KOPT-K1 (cell line): ENCODE data around the gene SMYD3.
"Not testable (repeated sequence)": the region's sequence is repeated elsewhere in the genome, so short reads cannot be mapped to it uniquely, and the experiment has no call there.

ENCODE experiments used
- H3K27ac ChIP-seq: fragments of 200-600 bp; sonication (generic); 2 replicates; pipeline ENCODE4 v1.5.1; 2016; ENCODE audit warnings: antibody characterized with exemption, mild to moderate bottlenecking, low read depth, low read length; ENCODE audit not compliant: poor library complexity, severe bottlenecking
- H3K36me3 ChIP-seq: fragments of 200-600 bp; sonication (generic); 2 replicates; pipeline ENCODE4 v1.5.1; 2017; ENCODE audit warnings: antibody characterized with exemption, mild to moderate bottlenecking, low read length, moderate library complexity; ENCODE audit not compliant: insufficient read depth
- H3K9me3 ChIP-seq: fragments of 200-600 bp; sonication (generic); 2 replicates; pipeline ENCODE4 v1.5.1; 2017; ENCODE audit warnings: antibody characterized with exemption, low read length, mild to moderate bottlenecking; ENCODE audit not compliant: insufficient read depth, poor library complexity, severe bottlenecking

The SMYD3 gene

GRCh38 chr1:246343937-246344336, 163.1 kb downstream of the SMYD3 start:
- Histone ChIP-seq H3K36me3 (no peaks in the 10 kb centered on the region), H3K27ac (no peak overlapping the region), H3K9me3 (peaks cover 19% of the 10 kb centered on the region)

- Histone ChIP-seq H3K9me3 (peaks cover 19% of the 10 kb centered on the region), H3K27ac (no peak overlapping the region), H3K36me3 (no peaks in the 10 kb centered on the region)
Observed at GRCh38 chr1:246343251-246343650, 163.8 kb downstream of the SMYD3 start.

- Histone ChIP-seq H3K9me3 (no peaks in the 10 kb centered on the region), H3K27ac (no peak overlapping the region), H3K36me3 (no peaks in the 10 kb centered on the region)
Observed at GRCh38 chr1:246338546-246338945, 168.5 kb downstream of the SMYD3 start.

- Histone ChIP-seq H3K27ac (no peak overlapping the region), H3K9me3 (no peaks in the 10 kb centered on the region), H3K36me3 (no peaks in the 10 kb centered on the region)
Observed at GRCh38 chr1:246338098-246338497, 169.0 kb downstream of the SMYD3 start.

GRCh38 chr1:246335151-246335550, 171.9 kb downstream of the SMYD3 start:
- H3K27ac ChIP-seq = no peak overlapping the region

GRCh38 chr1:246333855-246334254, 173.2 kb downstream of the SMYD3 start:
- Histone ChIP-seq H3K27ac (no peak overlapping the region), H3K9me3 (peaks cover 9% of the 10 kb centered on the region), H3K36me3 (peaks cover 16% of the 10 kb centered on the region; the same call in 1 of the 2 replicates)

More at GRCh38 chr1:246335151-246335550, 171.9 kb downstream of the SMYD3 start:
- Histone ChIP-seq H3K9me3 (peaks cover 3% of the 10 kb centered on the region), H3K36me3 (0 out of 2 replicates have a peak, but pooled peaks cover 10% of the 10 kb centered on the region)

- H3K9me3 ChIP-seq = peaks cover 9% of the 10 kb centered on the region
- H3K36me3 ChIP-seq = peaks cover 16% of the 10 kb centered on the region; the same call in 1 of the 2 replicates
- H3K27ac ChIP-seq = no peak overlapping the region
Observed at GRCh38 chr1:246332078-246332477, 175.0 kb downstream of the SMYD3 start.

GRCh38 chr1:246329900-246330299, 177.2 kb downstream of the SMYD3 start:
- H3K27ac ChIP-seq = no peak overlapping the region
- peaks cover 23% of the 10 kb centered on the region; the same call in 1 of the 2 replicates for H3K36me3 ChIP-seq
- H3K9me3 ChIP-seq = peaks cover 9% of the 10 kb centered on the region

- H3K9me3 ChIP-seq, H3K27ac ChIP-seq: not testable (repeated sequence)
- H3K36me3 ChIP-seq = peaks cover 23% of the 10 kb centered on the region; the same call in 1 of the 2 replicates
Observed at GRCh38 chr1:246329292-246329691, 177.8 kb downstream of the SMYD3 start.

- peaks cover 9% of the 10 kb centered on the region; the same call in 1 of the 2 replicates for H3K36me3 ChIP-seq
- peaks cover 2% of the 10 kb centered on the region for H3K9me3 ChIP-seq
- no peak overlapping the region for H3K27ac ChIP-seq
Observed at GRCh38 chr1:246324711-246325110, 182.4 kb downstream of the SMYD3 start.

GRCh38 chr1:246324033-246324432, 183.0 kb downstream of the SMYD3 start:
- H3K9me3 ChIP-seq, H3K36me3 ChIP-seq, H3K27ac ChIP-seq: not testable (repeated sequence)

GRCh38 chr1:246320286-246320685, 186.8 kb downstream of the SMYD3 start:
- no peak overlapping the region for H3K27ac ChIP-seq
- H3K36me3 ChIP-seq = no peaks in the 10 kb centered on the region
- no peaks in the 10 kb centered on the region for H3K9me3 ChIP-seq

GRCh38 chr1:246319083-246319714, 187.9 kb downstream of the SMYD3 start:
- Histone ChIP-seq H3K27ac (no peak overlapping the region), H3K9me3 (no peaks in the 10 kb centered on the region), H3K36me3 (no peaks in the 10 kb centered on the region)

GRCh38 chr1:246318622-246319021, 188.5 kb downstream of the SMYD3 start:
- no peaks in the 10 kb centered on the region for H3K36me3 ChIP-seq
- no peak overlapping the region for H3K27ac ChIP-seq
- no peaks in the 10 kb centered on the region for H3K9me3 ChIP-seq

- H3K27ac ChIP-seq = no peak overlapping the region
- H3K36me3 ChIP-seq = no peaks in the 10 kb centered on the region
- no peaks in the 10 kb centered on the region for H3K9me3 ChIP-seq
Observed at GRCh38 chr1:246318036-246318359, 189.1 kb downstream of the SMYD3 start.

- Histone ChIP-seq H3K9me3 (no peaks in the 10 kb centered on the region), H3K36me3 (no peaks in the 10 kb centered on the region), H3K27ac (no peak overlapping the region)
Observed at GRCh38 chr1:246317332-246318035, 189.6 kb downstream of the SMYD3 start.
